ENCODE measurements around the gene PRTG.

Gene PRTG

GRCh38 chr15:55673287-55673686 is 69.7 kb downstream of the PRTG start:
- no peaks in the 10 kb centered on the region for H3K4me1 ChIP-seq (ENCODE audit: control insufficient read depth, insufficient read depth, low read length, unreplicated experiment)
- H2AFZ ChIP-seq (ENCODE audit: low read length, unreplicated experiment): no peak overlapping the region
- H3K27me3 ChIP-seq (ENCODE audit: insufficient read depth, low read length): no peaks in the 10 kb centered on the region
- H3K36me3 ChIP-seq (ENCODE audit: insufficient read depth, low read length): no peaks in the 10 kb centered on the region
- no peaks in the 10 kb centered on the region for H3K79me2 ChIP-seq (ENCODE audit: control insufficient read depth, insufficient read depth, low read length, unreplicated experiment)
- H3K4me3 ChIP-seq (ENCODE audit: low read depth, low read length): no peak overlapping the region
- H3K27ac ChIP-seq (ENCODE audit: low read depth, low read length): no peak overlapping the region

GRCh38 chr15:55669270-55669669 is 73.7 kb downstream of the PRTG start:
- H3K27me3 ChIP-seq (ENCODE audit: insufficient read depth, low read length): no peaks in the 10 kb centered on the region
- H3K4me3 ChIP-seq (ENCODE audit: low read depth, low read length): no peak overlapping the region
- no peaks in the 10 kb centered on the region for H3K4me1 ChIP-seq (ENCODE audit: control insufficient read depth, insufficient read depth, low read length, unreplicated experiment)
- H3K79me2 ChIP-seq (ENCODE audit: control insufficient read depth, insufficient read depth, low read length, unreplicated experiment): no peaks in the 10 kb centered on the region
- H3K36me3 ChIP-seq (ENCODE audit: insufficient read depth, low read length): no peaks in the 10 kb centered on the region
- no peak overlapping the region for H3K27ac ChIP-seq (ENCODE audit: low read depth, low read length)
- no peak overlapping the region for H2AFZ ChIP-seq (ENCODE audit: low read length, unreplicated experiment)

GRCh38 chr15:55665605-55666227 is 77.2 kb downstream of the PRTG start:
- Histone ChIP-seq H3K4me3 (ENCODE audit: low read depth, low read length) (no peak overlapping the region), H3K36me3 (ENCODE audit: insufficient read depth, low read length) (no peaks in the 10 kb centered on the region), H2AFZ (ENCODE audit: low read length, unreplicated experiment) (no peak overlapping the region), H3K27ac (ENCODE audit: low read depth, low read length) (no peak overlapping the region), H3K79me2 (ENCODE audit: control insufficient read depth, insufficient read depth, low read length, unreplicated experiment) (no peaks in the 10 kb centered on the region), H3K27me3 (ENCODE audit: insufficient read depth, low read length) (no peaks in the 10 kb centered on the region), H3K4me1 (ENCODE audit: control insufficient read depth, insufficient read depth, low read length, unreplicated experiment) (peaks cover 6% of the 10 kb centered on the region)

- no peaks in the 10 kb centered on the region for H3K79me2 ChIP-seq (ENCODE audit: control insufficient read depth, insufficient read depth, low read length, unreplicated experiment)
- no peak overlapping the region for H3K4me3 ChIP-seq (ENCODE audit: low read depth, low read length)
- H2AFZ ChIP-seq (ENCODE audit: low read length, unreplicated experiment): no peak overlapping the region
- H3K27me3 ChIP-seq (ENCODE audit: insufficient read depth, low read length): no peaks in the 10 kb centered on the region
- H3K36me3 ChIP-seq (ENCODE audit: insufficient read depth, low read length): no peaks in the 10 kb centered on the region
- H3K4me1 ChIP-seq (ENCODE audit: control insufficient read depth, insufficient read depth, low read length, unreplicated experiment): peaks cover 6% of the 10 kb centered on the region
- no peak overlapping the region for H3K27ac ChIP-seq (ENCODE audit: low read depth, low read length)
Observed at GRCh38 chr15:55661428-55661827, 81.5 kb downstream of the PRTG start.

- Histone ChIP-seq H2AFZ (ENCODE audit: low read length, unreplicated experiment) (no peak overlapping the region), H3K27me3 (ENCODE audit: insufficient read depth, low read length) (no peaks in the 10 kb centered on the region), H3K36me3 (ENCODE audit: insufficient read depth, low read length) (no peaks in the 10 kb centered on the region), H3K4me3 (ENCODE audit: low read depth, low read length) (no peak overlapping the region), H3K79me2 (ENCODE audit: control insufficient read depth, insufficient read depth, low read length, unreplicated experiment) (no peaks in the 10 kb centered on the region), H3K27ac (ENCODE audit: low read depth, low read length) (no peak overlapping the region), H3K4me1 (ENCODE audit: control insufficient read depth, insufficient read depth, low read length, unreplicated experiment) (peaks cover 6% of the 10 kb centered on the region)
Observed at GRCh38 chr15:55660153-55660552, 82.8 kb downstream of the PRTG start.

- Histone ChIP-seq H3K36me3 (ENCODE audit: insufficient read depth, low read length) (no peaks in the 10 kb centered on the region), H3K4me3 (ENCODE audit: low read depth, low read length) (no peak overlapping the region), H3K79me2 (ENCODE audit: control insufficient read depth, insufficient read depth, low read length, unreplicated experiment) (no peaks in the 10 kb centered on the region), H3K4me1 (ENCODE audit: control insufficient read depth, insufficient read depth, low read length, unreplicated experiment) (peaks cover 6% of the 10 kb centered on the region), H2AFZ (ENCODE audit: low read length, unreplicated experiment) (no peak overlapping the region), H3K27ac (ENCODE audit: low read depth, low read length) (no peak overlapping the region), H3K27me3 (ENCODE audit: insufficient read depth, low read length) (no peaks in the 10 kb centered on the region)
Observed at GRCh38 chr15:55659481-55659880, 83.5 kb downstream of the PRTG start.

- Histone ChIP-seq H2AFZ (ENCODE audit: low read length, unreplicated experiment) (no peak overlapping the region), H3K79me2 (ENCODE audit: control insufficient read depth, insufficient read depth, low read length, unreplicated experiment) (no peaks in the 10 kb centered on the region), H3K4me3 (ENCODE audit: low read depth, low read length) (no peak overlapping the region), H3K27me3 (ENCODE audit: insufficient read depth, low read length) (no peaks in the 10 kb centered on the region), H3K27ac (ENCODE audit: low read depth, low read length) (no peak overlapping the region), H3K4me1 (ENCODE audit: control insufficient read depth, insufficient read depth, low read length, unreplicated experiment) (peaks cover 6% of the 10 kb centered on the region), H3K36me3 (ENCODE audit: insufficient read depth, low read length) (no peaks in the 10 kb centered on the region)
Observed at GRCh38 chr15:55658886-55659285, 84.1 kb downstream of the PRTG start.

- Histone ChIP-seq H3K36me3 (ENCODE audit: insufficient read depth, low read length) (no peaks in the 10 kb centered on the region), H3K27ac (ENCODE audit: low read depth, low read length) (no peak overlapping the region), H3K79me2 (ENCODE audit: control insufficient read depth, insufficient read depth, low read length, unreplicated experiment) (no peaks in the 10 kb centered on the region), H3K4me1 (ENCODE audit: control insufficient read depth, insufficient read depth, low read length, unreplicated experiment) (no peaks in the 10 kb centered on the region), H3K27me3 (ENCODE audit: insufficient read depth, low read length) (no peaks in the 10 kb centered on the region), H3K4me3 (ENCODE audit: low read depth, low read length) (no peak overlapping the region), H2AFZ (ENCODE audit: low read length, unreplicated experiment) (no peak overlapping the region)
Observed at GRCh38 chr15:55654561-55655031, 88.4 kb downstream of the PRTG start.

- H3K27ac ChIP-seq (ENCODE audit: low read depth, low read length): no peak overlapping the region
- H2AFZ ChIP-seq (ENCODE audit: low read length, unreplicated experiment): no peak overlapping the region
- no peaks in the 10 kb centered on the region for H3K27me3 ChIP-seq (ENCODE audit: insufficient read depth, low read length)
- H3K4me1 ChIP-seq (ENCODE audit: control insufficient read depth, insufficient read depth, low read length, unreplicated experiment): no peaks in the 10 kb centered on the region
- no peaks in the 10 kb centered on the region for H3K36me3 ChIP-seq (ENCODE audit: insufficient read depth, low read length)
- no peaks in the 10 kb centered on the region for H3K79me2 ChIP-seq (ENCODE audit: control insufficient read depth, insufficient read depth, low read length, unreplicated experiment)
- H3K4me3 ChIP-seq (ENCODE audit: low read depth, low read length): no peak overlapping the region
Observed at GRCh38 chr15:55652909-55653495, 90.0 kb downstream of the PRTG start.

GRCh38 chr15:55652359-55652758 is 90.6 kb downstream of the PRTG start:
- no peaks in the 10 kb centered on the region for H3K4me1 ChIP-seq (ENCODE audit: control insufficient read depth, insufficient read depth, low read length, unreplicated experiment)
- no peaks in the 10 kb centered on the region for H3K27me3 ChIP-seq (ENCODE audit: insufficient read depth, low read length)
- no peak overlapping the region for H2AFZ ChIP-seq (ENCODE audit: low read length, unreplicated experiment)
- no peak overlapping the region for H3K27ac ChIP-seq (ENCODE audit: low read depth, low read length)
- H3K4me3 ChIP-seq (ENCODE audit: low read depth, low read length): no peak overlapping the region
- H3K79me2 ChIP-seq (ENCODE audit: control insufficient read depth, insufficient read depth, low read length, unreplicated experiment): no peaks in the 10 kb centered on the region
- no peaks in the 10 kb centered on the region for H3K36me3 ChIP-seq (ENCODE audit: insufficient read depth, low read length)

GRCh38 chr15:55649058-55649423 is 93.9 kb downstream of the PRTG start:
- no peak overlapping the region for H3K4me3 ChIP-seq (ENCODE audit: low read depth, low read length)
- no peak overlapping the region for H2AFZ ChIP-seq (ENCODE audit: low read length, unreplicated experiment)
- H3K79me2 ChIP-seq (ENCODE audit: control insufficient read depth, insufficient read depth, low read length, unreplicated experiment): no peaks in the 10 kb centered on the region
- H3K4me1 ChIP-seq (ENCODE audit: control insufficient read depth, insufficient read depth, low read length, unreplicated experiment): no peaks in the 10 kb centered on the region
- H3K27me3 ChIP-seq (ENCODE audit: insufficient read depth, low read length): no peaks in the 10 kb centered on the region
- H3K27ac ChIP-seq (ENCODE audit: low read depth, low read length): no peak overlapping the region
- H3K36me3 ChIP-seq (ENCODE audit: insufficient read depth, low read length): no peaks in the 10 kb centered on the region

All from ACC112 (cell line).